ENCODE data around the gene TSGA10IP.

The TSGA10IP gene

GRCh38 chr11:66008095-66008467, 62.8 kb downstream of the TSGA10IP start:
- DNase-seq (ENCODE audit: low spot score), result no peak

DNA sequence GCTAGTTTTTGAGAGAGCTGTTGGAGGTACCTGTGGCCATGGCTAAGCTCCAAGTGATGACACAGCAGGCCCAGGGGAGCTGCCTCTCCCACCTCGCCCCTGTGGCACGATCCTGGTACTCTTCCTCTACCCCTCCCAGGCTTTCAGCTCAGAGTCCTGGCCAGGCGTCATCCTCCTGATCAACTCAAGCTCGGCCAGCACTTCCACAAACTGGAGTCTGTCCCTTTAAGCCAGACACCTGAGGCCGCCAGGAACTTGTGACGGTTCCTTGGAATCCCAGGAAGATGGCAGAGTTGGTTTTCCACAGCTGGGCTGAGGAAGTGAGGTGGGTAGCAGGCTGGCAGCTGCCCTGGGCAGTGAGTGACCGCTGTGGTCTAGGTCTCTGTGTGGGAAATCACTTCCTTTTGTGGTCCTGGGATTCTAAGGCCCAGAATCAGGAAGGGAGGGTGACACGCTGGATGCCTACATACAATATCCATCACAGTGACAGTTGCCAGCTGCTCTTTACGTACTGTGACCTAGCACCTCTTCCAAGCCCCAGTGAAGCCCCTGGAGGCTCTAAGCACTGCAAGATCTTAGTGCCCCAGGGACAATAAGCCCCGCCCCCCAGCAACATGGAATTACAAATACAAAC, 63.3 kb downstream of the TSGA10IP start:
- no peak for DNase-seq (ENCODE audit: low spot score)
